ENCODE measurements around the gene UQCR11. TPM values are rescaled to one million over a fixed set of nuclear protein-coding genes. Genes with fewer than 3 reads are reported as not detected.

Gene UQCR11
- total and polyA plus RNA-seq, 2 of the 4 experiments (the other 2 are of a cell fraction) = 29.2 to 177 TPM

GRCh38 chr19:1613146-1613545 lies 7.9 kb upstream of the UQCR11 start:
- WGBS, 2 experiments (ENCODE audit: extremely low coverage in 2 of 2, insufficient read length in 1 of 2) = 100% methylated on average over 4 of the region's 9 CpGs; no CpG with 5 or more reads in 1 of the 2 experiments
- dilution Hi-C loops (cut with HindIII; ENCODE audit: low sequenced_read_pairs, unreplicated experiment) = no loop called here

More at GRCh38 chr19:1613146-1613545, 7.9 kb upstream of the UQCR11 start:
- CTCF ChIA-PET = no interaction called here
- H2AK5ac ChIP-seq (ENCODE audit: low read depth, low read length) = no peak overlapping the region
- H3K9me3 ChIP-seq (ENCODE audit: control insufficient read depth, insufficient read depth, low read length) = no peaks in the 10 kb centered on the region
- peaks cover 4% of the 10 kb centered on the region for H4K20me1 ChIP-seq (ENCODE audit: insufficient read depth, low read length)
- no peak overlapping the region for H2BK120ac ChIP-seq (ENCODE audit: low read depth, low read length)
- H2AFZ ChIP-seq (replicated peaks; ENCODE audit: low read length, poor library complexity) = no peak overlapping the region
- H3K9ac ChIP-seq (ENCODE audit: low read depth, low read length) = no peak overlapping the region
- no peak overlapping the region for H4K91ac ChIP-seq (ENCODE audit: insufficient read depth, low read depth, low read length)
- TF ChIP-seq MXI1 (IDR thresholded peaks at IDR 0.05; ENCODE audit: borderline replicate concordance, low read depth, low read length) = no peak
- TF ChIP-seq ELK1 (IDR thresholded peaks at IDR 0.05; ENCODE audit: borderline replicate concordance, low read depth, low read length) = no peak
- no peak for TF ChIP-seq POLR2A (IDR thresholded peaks at IDR 0.05; ENCODE audit: low read depth, low read length)
- no peak for TF ChIP-seq SMC3 (IDR thresholded peaks at IDR 0.05; ENCODE audit: low read depth, low read length)
- no peak for TF ChIP-seq RFX5 (IDR thresholded peaks at IDR 0.05; ENCODE audit: low read depth, low read length)
- no peak for TF ChIP-seq MAZ (IDR thresholded peaks at IDR 0.05; ENCODE audit: borderline replicate concordance, low read depth, low read length)
- no peak for TF ChIP-seq RCOR1 (IDR thresholded peaks at IDR 0.05; ENCODE audit: insufficient replicate concordance, low read length)
- no peak for TF ChIP-seq CHD1 (IDR thresholded peaks at IDR 0.05; ENCODE audit: low read depth, low read length)
- TF ChIP-seq CEBPB (IDR thresholded peaks at IDR 0.05; ENCODE audit: low read depth, low read length) = no peak
- TF ChIP-seq FOS (IDR thresholded peaks at IDR 0.05; ENCODE audit: low read depth, low read length) = no peak
- TF ChIP-seq NFE2L2 (IDR thresholded peaks at IDR 0.05; ENCODE audit: low read depth, low read length) = no peak
- H3K18ac ChIP-seq (ENCODE audit: low read depth, low read length) = no peak overlapping the region
- H3K27me3 ChIP-seq (ENCODE audit: control insufficient read depth, insufficient read depth, low read length) = no peaks in the 10 kb centered on the region
- peak overlapping the region; percentile 55 for H2AK9ac ChIP-seq (replicated peaks; ENCODE audit: low read depth, low read length, poor library complexity)
- in situ Hi-C loops (cut with MboI; ENCODE audit: low sequenced_read_pairs) = no loop called here
- H3K9me1 ChIP-seq (ENCODE audit: insufficient read depth, low read length) = no peaks in the 10 kb centered on the region
- no peak overlapping the region for H3K4me2 ChIP-seq (ENCODE audit: low read depth, low read length)
- no peaks in the 10 kb centered on the region for H3K4me1 ChIP-seq (ENCODE audit: control insufficient read depth, insufficient read depth, low read length)
- no peak overlapping the region for H2BK5ac ChIP-seq (ENCODE audit: low read depth, low read length, poor library complexity, severe bottlenecking)
- peaks cover 5 to 12% of the 10 kb centered on the region in 2 experiments; a peak in 2 of 4 replicates for H3K79me1 ChIP-seq (ENCODE audit: low read depth in 1 of 2, low read length in 2 of 2)
- H3K56ac ChIP-seq (ENCODE audit: extremely low read depth, insufficient read depth, low read length) = no peak overlapping the region
- H3K23ac ChIP-seq (ENCODE audit: low read depth, low read length) = no peak overlapping the region
- H2BK20ac ChIP-seq (ENCODE audit: low read depth, low read length) = no peak overlapping the region
- no peak overlapping the region for H4K5ac ChIP-seq (ENCODE audit: low read depth, low read length)
- H3K36me3 ChIP-seq (ENCODE audit: control insufficient read depth, insufficient read depth, low read length) = peaks cover 60% of the 10 kb centered on the region
- no peak for DNase-seq
- no peak overlapping the region for H3K27ac ChIP-seq (ENCODE audit: insufficient read depth, low read length)
- H3K14ac ChIP-seq (replicated peaks; ENCODE audit: low read depth, low read length) = no peak overlapping the region
- POLR2A ChIA-PET (ENCODE audit: unreplicated experiment) = no interaction called here
- intact Hi-C loops (cut with micrococcal nuclease) = no loop called here
- no peak overlapping the region for H2BK15ac ChIP-seq (ENCODE audit: low read depth, low read length)
- H3K4ac ChIP-seq (ENCODE audit: low read depth, low read length) = no peak overlapping the region
- ATAC-seq (ENCODE audit: low read depth) = no peak
- BruUV-seq (replicated peaks) = no TSS peak
- H4K8ac ChIP-seq (ENCODE audit: low read depth in 2 of 2, low read length in 2 of 2) = no peak overlapping the region
- H3K4me3 ChIP-seq (ENCODE audit: insufficient read depth, low read depth, low read length) = no peak overlapping the region

Data from IMR-90 (cell line).